Mucosa of stomach (tissue), 1 donor: ENCODE data around the gene LRRC36.

Experiments used
- H3K27me3 ChIP-seq: one replicate; pipeline ENCODE4 v1.7.0; 2013; ENCODE audit warnings: mild to moderate bottlenecking, low read length; ENCODE audit not compliant: control insufficient read depth, insufficient read depth
- H3K36me3 ChIP-seq: one replicate; pipeline ENCODE4 v1.7.0; 2013; ENCODE audit warnings: low read length; ENCODE audit not compliant: control insufficient read depth, insufficient read depth
- H3K4me1 ChIP-seq: one replicate; pipeline ENCODE4 v1.7.0; 2013; ENCODE audit warnings: mild to moderate bottlenecking, low read length; ENCODE audit not compliant: control insufficient read depth, insufficient read depth
- H3K4me3 ChIP-seq: one replicate; pipeline ENCODE4 v1.7.0; 2013; ENCODE audit warnings: low read length
- H3K9ac ChIP-seq: one replicate; pipeline ENCODE4 v1.7.0; 2013; ENCODE audit warnings: mild to moderate bottlenecking, low read length, moderate library complexity
- H3K9me3 ChIP-seq: one replicate; pipeline ENCODE4 v1.7.0; 2013; ENCODE audit warnings: mild to moderate bottlenecking, low read length, moderate library complexity; ENCODE audit not compliant: control insufficient read depth
- donor health status: Pancreatic carcinoma.

The LRRC36 gene

DNA sequence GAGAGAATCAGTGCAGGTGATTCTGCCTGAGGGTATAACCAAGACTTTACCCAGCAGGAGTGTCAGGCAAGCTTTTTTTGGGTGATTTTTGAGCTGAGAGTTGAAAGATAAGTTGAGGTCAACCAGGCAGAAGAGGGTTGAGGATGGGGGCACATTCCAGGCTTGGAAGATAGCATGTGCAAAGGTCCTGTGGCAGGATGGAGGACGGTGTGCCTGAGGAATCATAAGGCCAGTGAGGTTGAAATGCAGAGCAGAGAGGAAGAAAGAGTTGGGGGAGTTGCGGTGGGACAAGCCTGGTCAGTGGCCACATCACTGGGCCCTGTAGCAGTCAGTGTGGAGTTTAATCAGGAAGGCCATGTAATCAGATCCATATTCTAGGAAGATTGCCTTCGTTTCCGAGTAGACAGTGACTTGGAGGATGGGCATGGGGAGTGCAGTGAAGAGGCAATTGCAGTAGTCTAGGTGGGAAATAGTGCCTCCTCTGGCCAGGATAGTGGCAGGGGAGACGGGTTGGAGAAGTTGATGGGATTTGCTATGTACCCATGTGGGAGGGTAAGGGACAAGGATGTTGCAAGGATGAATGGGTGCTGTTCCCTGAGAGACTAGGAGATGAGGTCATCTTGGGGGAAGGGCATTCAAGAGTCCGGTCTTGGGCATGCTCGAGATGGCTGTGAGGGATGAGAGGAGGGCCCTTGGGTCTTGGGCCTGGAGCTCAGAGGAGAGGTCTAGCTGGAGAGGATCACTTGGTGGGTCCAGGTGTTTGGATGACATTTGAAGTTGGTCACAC, 43.4 kb upstream of the LRRC36 start:
- no peak overlapping the region for H3K4me3 ChIP-seq
- no peaks in the 10 kb centered on the region for H3K27me3 ChIP-seq
- H3K4me1 ChIP-seq, result peaks cover 11% of the 10 kb centered on the region
- H3K36me3 ChIP-seq, result no peaks in the 10 kb centered on the region
- no peaks in the 10 kb centered on the region for H3K9me3 ChIP-seq
- no peak overlapping the region for H3K9ac ChIP-seq

DNA sequence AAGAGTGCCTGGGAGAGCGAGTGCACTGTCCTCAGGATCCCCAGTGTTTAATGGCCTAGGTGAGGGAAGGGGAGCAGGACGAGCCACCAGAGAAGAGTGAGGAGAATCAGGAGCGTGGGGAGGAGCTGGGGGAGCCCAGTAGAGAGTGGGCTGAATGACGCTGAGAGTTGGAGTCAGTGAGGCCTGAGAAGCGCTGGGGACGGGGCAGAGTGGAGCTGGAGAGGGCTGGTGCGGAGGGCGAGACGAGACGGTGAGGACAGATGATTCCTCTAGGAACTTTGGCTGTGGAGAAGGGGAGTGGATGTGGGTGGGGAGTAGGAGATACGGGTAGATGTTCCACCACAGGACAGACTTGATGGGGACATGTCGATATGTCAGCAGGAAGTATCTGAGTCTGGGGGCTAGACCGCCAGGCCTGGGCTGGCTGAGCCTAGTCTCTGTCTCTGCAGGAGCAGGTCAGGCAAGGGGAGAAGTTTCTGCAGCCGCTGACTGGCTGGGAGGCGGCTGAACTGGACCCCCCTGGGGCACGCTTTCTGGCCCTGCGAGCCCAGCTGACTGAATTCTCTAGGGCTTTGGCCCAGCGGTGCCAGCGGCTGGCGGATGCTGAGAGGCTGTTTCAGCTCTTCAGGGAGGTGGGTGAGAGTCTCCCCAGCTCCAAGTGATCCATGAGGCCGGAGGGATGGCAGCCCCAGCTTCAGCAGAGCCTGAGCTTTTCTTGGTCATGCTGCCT, 42.6 kb upstream of the LRRC36 start:
- Histone ChIP-seq H3K27me3 (no peaks in the 10 kb centered on the region), H3K9me3 (no peaks in the 10 kb centered on the region), H3K4me3 (no peak overlapping the region), H3K4me1 (peaks cover 5% of the 10 kb centered on the region), H3K36me3 (no peaks in the 10 kb centered on the region), H3K9ac (no peak overlapping the region)

DNA sequence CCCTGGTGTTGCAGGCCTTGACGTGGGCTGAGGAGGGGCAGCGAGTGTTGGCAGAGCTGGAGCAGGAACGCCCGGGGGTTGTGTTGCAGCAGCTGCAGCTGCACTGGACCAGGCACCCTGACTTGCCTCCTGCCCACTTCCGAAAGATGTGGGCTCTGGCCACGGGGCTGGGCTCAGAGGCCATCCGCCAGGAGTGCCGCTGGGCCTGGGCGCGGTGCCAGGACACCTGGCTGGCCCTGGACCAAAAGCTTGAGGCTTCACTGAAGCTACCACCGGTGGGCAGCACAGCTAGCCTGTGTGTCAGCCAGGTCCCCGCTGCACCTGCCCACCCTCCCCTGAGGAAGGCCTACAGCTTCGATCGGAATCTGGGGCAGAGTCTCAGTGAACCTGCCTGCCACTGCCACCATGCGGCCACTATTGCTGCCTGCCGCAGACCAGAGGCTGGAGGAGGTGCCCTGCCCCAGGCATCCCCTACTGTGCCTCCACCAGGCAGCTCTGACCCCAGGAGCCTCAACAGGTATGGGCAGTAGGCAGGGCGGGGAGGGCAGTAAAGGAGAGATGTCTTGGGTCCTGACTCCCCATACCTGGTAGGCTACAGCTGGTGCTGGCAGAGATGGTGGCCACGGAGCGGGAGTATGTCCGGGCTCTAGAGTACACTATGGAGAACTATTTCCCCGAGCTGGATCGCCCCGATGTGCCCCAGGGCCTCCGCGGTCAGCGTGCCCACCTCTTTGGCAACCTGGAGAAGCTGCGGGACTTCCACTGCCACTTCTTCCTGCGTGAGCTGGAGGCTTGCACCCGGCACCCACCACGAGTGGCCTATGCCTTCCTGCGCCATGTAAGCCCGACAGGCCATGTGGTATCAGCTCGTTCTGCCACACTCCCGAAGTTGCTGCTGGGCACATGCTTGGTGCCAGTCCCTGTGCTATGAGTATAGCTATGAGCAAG, 41.6 kb upstream of the LRRC36 start:
- Histone ChIP-seq H3K9me3 (no peaks in the 10 kb centered on the region), H3K9ac (no peak overlapping the region), H3K36me3 (no peaks in the 10 kb centered on the region), H3K27me3 (no peaks in the 10 kb centered on the region), H3K4me3 (no peak overlapping the region), H3K4me1 (peaks cover 5% of the 10 kb centered on the region)

DNA sequence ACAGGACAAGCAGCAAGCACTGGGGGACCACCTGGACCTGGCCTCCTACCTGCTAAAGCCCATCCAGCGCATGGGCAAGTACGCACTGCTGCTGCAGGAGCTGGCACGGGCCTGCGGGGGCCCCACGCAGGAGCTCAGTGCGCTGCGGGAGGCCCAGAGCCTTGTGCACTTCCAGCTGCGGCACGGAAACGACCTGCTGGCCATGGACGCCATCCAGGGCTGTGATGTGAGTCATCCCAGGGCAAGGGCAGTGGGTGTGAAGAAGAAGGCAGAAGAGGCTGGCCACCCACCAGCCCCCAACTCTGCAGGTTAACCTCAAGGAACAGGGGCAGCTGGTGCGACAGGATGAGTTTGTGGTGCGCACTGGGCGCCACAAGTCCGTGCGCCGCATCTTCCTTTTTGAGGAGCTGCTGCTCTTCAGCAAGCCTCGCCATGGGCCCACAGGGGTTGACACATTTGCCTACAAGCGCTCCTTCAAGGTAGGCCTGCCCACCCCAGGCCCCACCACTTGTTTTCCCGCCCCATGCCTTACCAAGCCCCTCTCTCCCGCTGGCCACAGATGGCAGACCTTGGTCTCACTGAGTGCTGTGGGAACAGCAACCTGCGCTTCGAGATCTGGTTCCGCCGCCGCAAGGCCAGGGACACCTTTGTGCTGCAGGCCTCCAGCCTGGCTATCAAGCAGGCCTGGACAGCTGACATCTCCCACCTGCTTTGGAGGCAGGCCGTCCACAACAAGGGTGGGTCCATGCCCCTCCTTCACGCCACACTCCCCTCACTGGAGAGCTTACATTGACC, 40.0 kb upstream of the LRRC36 start:
- Histone ChIP-seq H3K27me3 (no peaks in the 10 kb centered on the region), H3K36me3 (no peaks in the 10 kb centered on the region), H3K4me1 (peaks cover 5% of the 10 kb centered on the region), H3K9ac (no peak overlapping the region), H3K4me3 (no peak overlapping the region), H3K9me3 (no peaks in the 10 kb centered on the region)

DNA sequence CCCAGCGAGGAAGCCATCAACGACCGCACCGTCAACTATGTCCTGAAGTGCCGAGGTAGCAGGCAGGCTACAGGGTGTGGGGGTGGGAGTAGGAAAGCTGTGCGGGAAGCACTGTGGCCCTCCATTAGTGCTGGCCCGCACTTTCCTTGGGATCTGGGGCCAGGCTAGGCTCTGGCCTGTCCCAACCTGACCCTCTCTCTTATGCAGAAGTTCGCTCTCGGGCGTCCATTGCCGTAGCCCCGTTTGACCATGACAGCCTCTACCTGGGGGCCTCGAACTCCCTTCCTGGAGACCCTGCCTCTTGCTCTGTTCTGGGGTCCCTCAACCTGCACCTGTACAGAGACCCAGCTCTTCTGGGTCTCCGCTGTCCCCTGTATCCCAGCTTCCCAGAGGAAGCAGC, 38.7 kb upstream of the LRRC36 start:
- H3K4me1 ChIP-seq, result peaks cover 5% of the 10 kb centered on the region
- H3K9ac ChIP-seq, result no peak overlapping the region
- H3K9me3 ChIP-seq, result no peaks in the 10 kb centered on the region
- no peaks in the 10 kb centered on the region for H3K36me3 ChIP-seq
- no peaks in the 10 kb centered on the region for H3K27me3 ChIP-seq
- H3K4me3 ChIP-seq, result no peak overlapping the region

DNA sequence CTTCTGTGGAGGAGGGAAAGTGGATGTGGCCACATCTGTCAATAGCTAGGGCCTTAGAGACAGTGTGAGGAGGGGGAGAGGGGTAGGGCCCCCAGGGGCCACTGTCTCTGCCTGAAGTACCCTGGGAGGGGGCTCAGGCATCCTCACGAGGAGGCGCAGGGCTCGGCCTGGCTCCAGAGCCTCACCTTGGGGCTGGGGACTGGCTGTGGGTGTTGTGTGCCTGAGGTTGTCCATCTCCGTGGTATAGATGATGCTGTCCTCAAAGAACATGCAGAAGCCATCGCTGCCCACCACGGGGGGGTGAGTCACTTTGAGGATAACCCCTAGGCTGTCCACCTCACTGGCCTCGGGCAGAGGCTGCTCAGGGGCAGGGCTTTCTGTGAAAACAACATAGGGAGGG, 35.2 kb upstream of the LRRC36 start:
- peaks cover 5% of the 10 kb centered on the region for H3K27me3 ChIP-seq
- H3K4me1 ChIP-seq, result no peaks in the 10 kb centered on the region
- no peak overlapping the region for H3K9ac ChIP-seq
- H3K9me3 ChIP-seq, result no peaks in the 10 kb centered on the region
- no peak overlapping the region for H3K4me3 ChIP-seq
- no peaks in the 10 kb centered on the region for H3K36me3 ChIP-seq

DNA sequence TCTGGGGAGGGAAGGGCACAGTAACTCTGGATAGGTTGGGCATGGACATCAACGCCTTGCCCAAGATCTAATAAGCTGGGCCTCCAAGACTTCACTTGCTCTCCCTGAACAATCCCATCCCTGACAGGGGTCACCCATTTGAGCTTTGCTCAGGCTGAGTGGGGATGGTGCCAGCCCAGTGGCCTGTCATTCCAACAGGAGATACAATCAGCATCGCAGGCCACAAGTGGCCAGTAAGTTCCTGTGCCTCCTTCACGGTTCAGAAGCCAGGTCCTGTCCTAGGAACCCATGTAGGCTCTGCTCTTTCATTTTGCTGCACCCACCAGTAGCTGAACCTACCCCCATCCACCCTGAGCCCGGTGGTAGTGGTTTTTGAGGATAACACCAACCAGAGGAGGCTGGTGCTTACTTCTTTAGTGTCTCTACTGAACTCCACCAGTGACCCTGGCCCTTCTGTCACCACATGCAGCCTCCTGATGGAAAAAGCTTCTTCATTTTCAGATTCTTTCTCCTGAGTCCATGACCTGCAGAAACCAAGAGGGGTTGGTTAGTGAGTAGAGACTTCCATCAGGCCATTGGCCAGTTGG, 32.4 kb upstream of the LRRC36 start:
- H3K4me3 ChIP-seq, result no peak overlapping the region
- no peaks in the 10 kb centered on the region for H3K36me3 ChIP-seq
- H3K9ac ChIP-seq, result no peak overlapping the region
- no peaks in the 10 kb centered on the region for H3K4me1 ChIP-seq
- peaks cover 5% of the 10 kb centered on the region for H3K27me3 ChIP-seq
- no peaks in the 10 kb centered on the region for H3K9me3 ChIP-seq

DNA sequence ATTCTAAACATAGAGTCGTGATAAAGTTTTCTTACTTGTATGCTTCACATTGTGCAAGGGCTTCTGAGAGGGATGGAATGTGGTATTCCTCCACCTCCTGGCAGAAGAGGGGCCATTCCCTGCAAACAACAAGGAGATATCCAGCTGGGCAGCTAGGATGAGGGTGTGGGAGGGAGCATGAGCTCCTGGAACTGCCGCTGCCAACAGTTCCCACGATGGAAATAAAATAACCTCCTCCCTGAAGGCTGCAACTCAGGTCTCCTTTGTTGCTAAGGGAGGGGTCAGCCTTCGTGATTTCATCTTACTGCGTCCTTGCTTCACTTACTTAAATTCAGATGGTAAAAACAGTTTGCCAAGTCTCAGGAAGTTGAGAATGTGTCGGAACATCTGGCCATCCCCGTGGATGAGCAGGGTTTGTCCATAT, 31.7 kb upstream of the LRRC36 start:
- Histone ChIP-seq H3K27me3 (peaks cover 5% of the 10 kb centered on the region), H3K4me3 (no peak overlapping the region), H3K9me3 (no peaks in the 10 kb centered on the region), H3K9ac (no peak overlapping the region), H3K4me1 (no peaks in the 10 kb centered on the region), H3K36me3 (no peaks in the 10 kb centered on the region)

DNA sequence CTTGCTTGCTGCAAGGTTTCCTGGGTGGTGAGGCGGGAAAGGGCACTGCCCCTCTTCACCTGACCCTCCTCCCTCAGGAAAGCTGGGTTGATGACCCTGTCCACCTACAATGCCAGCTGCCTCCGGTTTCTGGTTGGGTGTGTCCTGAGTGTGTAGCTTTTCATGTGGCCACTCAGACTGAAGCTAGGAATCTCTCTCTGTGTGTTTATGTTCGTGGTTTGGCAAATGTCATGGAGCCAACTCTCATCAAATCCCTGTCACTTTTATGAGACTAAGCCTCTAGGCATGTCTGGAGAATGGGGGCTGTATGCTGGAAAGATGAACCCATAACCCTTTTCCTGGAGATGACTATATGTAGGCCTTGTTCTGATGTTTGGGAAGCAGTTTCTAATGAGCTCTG, 30.2 kb upstream of the LRRC36 start:
- Histone ChIP-seq H3K4me3 (no peak overlapping the region), H3K36me3 (no peaks in the 10 kb centered on the region), H3K9ac (no peak overlapping the region), H3K4me1 (no peaks in the 10 kb centered on the region), H3K9me3 (no peaks in the 10 kb centered on the region), H3K27me3 (peaks cover 5% of the 10 kb centered on the region)

DNA sequence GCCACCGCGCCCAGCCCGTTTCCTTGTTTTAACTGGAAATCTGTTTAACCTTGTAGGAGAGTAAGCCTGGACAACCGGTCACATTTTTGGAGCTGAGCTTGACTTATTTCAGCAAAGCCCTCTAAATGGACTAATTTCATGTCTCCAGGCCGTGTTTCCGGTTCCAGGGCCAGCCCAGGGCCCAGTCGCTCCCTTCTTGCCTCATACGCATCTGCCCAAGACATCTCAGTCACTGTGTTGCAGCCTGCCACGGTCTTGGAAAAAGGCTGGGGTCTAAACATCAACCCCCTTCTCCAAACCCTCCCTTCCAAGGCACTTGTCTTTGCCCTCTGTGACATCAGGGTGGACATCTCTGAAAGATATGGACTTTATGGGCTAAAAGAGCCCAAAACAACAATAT, 28.3 kb upstream of the LRRC36 start:
- Histone ChIP-seq H3K4me3 (no peak overlapping the region), H3K27me3 (peaks cover 5% of the 10 kb centered on the region), H3K9ac (no peak overlapping the region), H3K36me3 (no peaks in the 10 kb centered on the region), H3K9me3 (no peaks in the 10 kb centered on the region), H3K4me1 (no peaks in the 10 kb centered on the region)

DNA sequence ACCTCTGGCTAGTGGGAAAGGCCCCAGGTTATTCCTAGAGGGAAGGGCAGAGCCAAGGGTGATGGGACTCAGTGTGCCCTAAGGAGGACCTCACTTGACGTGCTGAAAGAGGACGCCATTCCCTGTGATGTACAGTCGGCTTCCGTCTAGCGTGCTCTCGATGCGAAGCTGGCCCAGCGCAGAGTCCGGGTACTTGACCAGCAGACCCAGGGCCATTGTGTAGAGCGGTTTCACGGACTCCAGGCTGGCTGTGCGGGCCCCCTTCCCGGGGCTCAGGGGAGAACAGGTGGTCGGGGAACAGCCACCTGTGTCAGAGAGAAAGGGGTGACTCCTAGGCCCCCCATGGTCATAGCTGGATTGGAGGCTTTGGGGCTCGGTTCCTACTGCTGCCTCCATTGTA, 27.3 kb upstream of the LRRC36 start:
- Histone ChIP-seq H3K4me3 (no peak overlapping the region), H3K4me1 (no peaks in the 10 kb centered on the region), H3K36me3 (no peaks in the 10 kb centered on the region), H3K27me3 (no peaks in the 10 kb centered on the region), H3K9me3 (no peaks in the 10 kb centered on the region), H3K9ac (no peak overlapping the region)
